Transverse colon (tissue), 4 donors: ENCODE results near the gene CRYBG3.

ENCODE experiments used
- EP300 ChIP-seq: sonication (generic); formaldehyde crosslinking; IDR thresholded peaks from one replicate; pipeline ENCODE4 v1.6.1; 2017; ENCODE audit warnings: antibody characterized with exemption, low read depth
- POLR2A ChIP-seq: fragments of 450-650 bp; IDR thresholded peaks from one replicate; pipeline ENCODE4 v1.6.1; 2016; ENCODE audit warnings: antibody characterized with exemption, mild to moderate bottlenecking, moderate library complexity
- POLR2AphosphoS5 ChIP-seq, 3 donors: sonication (generic); formaldehyde crosslinking; IDR thresholded peaks; one replicate each; pipeline ENCODE4 v1.6.1; 2016; ENCODE audit warnings: antibody characterized with exemption in 3 of 3
- TF ChIP-seq, protein P1 (sequence below), 5 experiments: fragments of 200-600 bp in 3 of 5; fragments of 450-650 bp in 2 of 5; sonication (generic) in 3 of 5; IDR thresholded peaks; 1 replicate in 2 of 5; 2 replicates in 3 of 5; pipeline ENCODE4 v1.5.1; 2016 to 2017; ENCODE audit warnings: antibody characterized with exemption in 5 of 5, inconsistent platforms in 3 of 5, mild to moderate bottlenecking in 2 of 5, moderate library complexity in 1 of 5

DNA sequence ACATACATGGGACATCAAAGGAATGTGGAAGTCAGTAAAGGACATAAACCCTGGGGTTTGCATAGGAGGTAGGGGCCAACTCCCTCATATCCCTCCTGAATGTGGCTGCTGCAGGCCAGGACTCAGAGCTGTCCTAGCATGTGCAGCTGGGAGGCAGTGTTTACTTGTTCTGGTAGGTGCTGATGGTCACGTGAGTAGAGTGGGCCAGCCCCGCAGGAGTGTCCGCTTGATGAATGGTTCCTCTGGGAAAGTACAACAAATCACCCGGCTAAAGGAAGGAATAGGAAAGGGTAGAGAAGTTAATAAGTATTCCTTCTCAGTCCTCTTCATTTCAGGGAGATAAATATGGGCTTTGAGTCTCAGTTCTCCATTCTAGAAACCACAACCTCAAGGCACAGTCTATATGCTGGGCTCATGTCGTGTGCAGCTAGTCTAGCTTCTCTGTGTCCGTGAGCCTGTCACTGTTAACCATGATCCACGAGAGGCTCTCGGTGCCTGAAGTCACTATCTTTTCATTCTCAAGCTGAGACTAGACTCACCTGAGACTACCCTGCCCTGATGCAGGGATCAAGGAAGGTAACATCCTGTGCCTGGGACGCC lies 132.5 kb downstream of the CRYBG3 start:
- TF ChIP-seq, protein P1, sequence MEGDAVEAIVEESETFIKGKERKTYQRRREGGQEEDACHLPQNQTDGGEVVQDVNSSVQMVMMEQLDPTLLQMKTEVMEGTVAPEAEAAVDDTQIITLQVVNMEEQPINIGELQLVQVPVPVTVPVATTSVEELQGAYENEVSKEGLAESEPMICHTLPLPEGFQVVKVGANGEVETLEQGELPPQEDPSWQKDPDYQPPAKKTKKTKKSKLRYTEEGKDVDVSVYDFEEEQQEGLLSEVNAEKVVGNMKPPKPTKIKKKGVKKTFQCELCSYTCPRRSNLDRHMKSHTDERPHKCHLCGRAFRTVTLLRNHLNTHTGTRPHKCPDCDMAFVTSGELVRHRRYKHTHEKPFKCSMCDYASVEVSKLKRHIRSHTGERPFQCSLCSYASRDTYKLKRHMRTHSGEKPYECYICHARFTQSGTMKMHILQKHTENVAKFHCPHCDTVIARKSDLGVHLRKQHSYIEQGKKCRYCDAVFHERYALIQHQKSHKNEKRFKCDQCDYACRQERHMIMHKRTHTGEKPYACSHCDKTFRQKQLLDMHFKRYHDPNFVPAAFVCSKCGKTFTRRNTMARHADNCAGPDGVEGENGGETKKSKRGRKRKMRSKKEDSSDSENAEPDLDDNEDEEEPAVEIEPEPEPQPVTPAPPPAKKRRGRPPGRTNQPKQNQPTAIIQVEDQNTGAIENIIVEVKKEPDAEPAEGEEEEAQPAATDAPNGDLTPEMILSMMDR (IDR thresholded peaks at IDR 0.05) = no peak
- TF ChIP-seq EP300 = no peak
- no peak for TF ChIP-seq POLR2A
- no peak for TF ChIP-seq POLR2AphosphoS5 (IDR thresholded peaks at IDR 0.05)
